NCI-H2081 (cell line): ENCODE results near the gene CTNNBIP1.
"Not testable (repeated sequence)": the region's sequence is repeated elsewhere in the genome, so short reads cannot be mapped to it uniquely, and the experiment has no call there.

Experiments
- DNase-seq, 2 experiments: peaks; one replicate each; lab custom pipeline; 2025; lab: John Stamatoyannopoulos, UW

Gene CTNNBIP1

GRCh38 chr1:9805006-9805508, 105.0 kb downstream of the CTNNBIP1 start:
- no peak for DNase-seq

- not testable (repeated sequence) for DNase-seq
These were observed 106.8 kb downstream of the CTNNBIP1 start for GRCh38 chr1:9803003-9803918.

GRCh38 chr1:9801909-9802308, 108.2 kb downstream of the CTNNBIP1 start:
- DNase-seq: no peak
